H9 (cell line): ENCODE measurements around the gene NUP214. TPM values are rescaled to one million over a fixed set of nuclear protein-coding genes. Genes with fewer than 3 reads are reported as not detected.

Experiments used
- DNase-seq: peaks from one replicate; pipeline ENCODE4 v3.0.0-alpha.2; 2017
- H2AFZ ChIP-seq: one replicate; pipeline ENCODE4 v1.6.1; 2013; ENCODE audit warnings: mild to moderate bottlenecking, low read length, control low read depth, moderate library complexity
- H2AK5ac ChIP-seq: 2 replicates; pipeline ENCODE4 v1.6.1; 2013; ENCODE audit warnings: low read length, control low read depth, mixed read lengths; ENCODE audit not compliant: insufficient read length
- H2BK120ac ChIP-seq: one replicate; pipeline ENCODE4 v1.6.1; 2013; ENCODE audit warnings: low read depth, mild to moderate bottlenecking, low read length, control low read depth, inconsistent platforms; ENCODE audit not compliant: poor library complexity, severe bottlenecking
- H2BK12ac ChIP-seq: 2 replicates; pipeline ENCODE4 v1.6.1; 2013; ENCODE audit warnings: low read length, control low read depth, mixed read lengths, low read depth; ENCODE audit not compliant: insufficient read length
- H2BK15ac ChIP-seq: 2 replicates; pipeline ENCODE4 v1.6.1; 2013; ENCODE audit warnings: low read depth, low read length, control low read depth
- H2BK20ac ChIP-seq: one replicate; pipeline ENCODE4 v1.6.1; 2013; ENCODE audit warnings: low read depth, mild to moderate bottlenecking, low read length, control low read depth, inconsistent platforms; ENCODE audit not compliant: poor library complexity, severe bottlenecking
- H2BK5ac ChIP-seq: 2 replicates; pipeline ENCODE4 v1.6.1; 2013; ENCODE audit warnings: low read length, control low read depth, mixed read lengths; ENCODE audit not compliant: insufficient read length
- H3K14ac ChIP-seq: 2 replicates; pipeline ENCODE4 v1.6.1; 2013; ENCODE audit warnings: low read length, control low read depth; ENCODE audit not compliant: insufficient read depth
- H3K18ac ChIP-seq: 2 replicates; pipeline ENCODE4 v1.6.1; 2013; ENCODE audit warnings: low read depth, mild to moderate bottlenecking, mixed read lengths, low read length, control low read depth; ENCODE audit not compliant: insufficient read length
- H3K23ac ChIP-seq: 2 replicates; pipeline ENCODE4 v1.6.1; 2013; ENCODE audit warnings: low read length, control low read depth, mixed read lengths, low read depth; ENCODE audit not compliant: insufficient read length
- H3K23me2 ChIP-seq: 2 replicates; pipeline ENCODE4 v1.6.1; 2013; ENCODE audit warnings: low read depth, mild to moderate bottlenecking, mixed read lengths, low read length, control low read depth; ENCODE audit not compliant: insufficient read length, poor library complexity, severe bottlenecking
- H3K27ac ChIP-seq: 2 replicates; pipeline ENCODE4 v1.5.1; 2013; ENCODE audit warnings: low read length, control low read depth, mixed read lengths, low read depth; ENCODE audit not compliant: insufficient read length
- H3K27me3 ChIP-seq: 2 replicates; pipeline ENCODE4 v1.6.1; 2013; ENCODE audit warnings: low read length, control low read depth, inconsistent platforms; ENCODE audit not compliant: insufficient read depth
- H3K4ac ChIP-seq: 2 replicates; pipeline ENCODE4 v1.6.1; 2013; ENCODE audit warnings: low read depth, mild to moderate bottlenecking, control low read depth, inconsistent platforms, low read length, moderate library complexity
- H3K4me1 ChIP-seq: 2 replicates; pipeline ENCODE4 v1.6.1; 2013; ENCODE audit warnings: low read length, control low read depth, inconsistent platforms; ENCODE audit not compliant: insufficient read depth
- H3K4me2 ChIP-seq: 2 replicates; pipeline ENCODE4 v1.6.1; 2013; ENCODE audit warnings: low read length, control low read depth, mixed read lengths; ENCODE audit not compliant: insufficient read length, insufficient read depth
- H3K56ac ChIP-seq: 2 replicates; pipeline ENCODE4 v1.6.1; 2013; ENCODE audit warnings: low read depth, mild to moderate bottlenecking, mixed read lengths, low read length, control low read depth; ENCODE audit not compliant: insufficient read length
- H3K79me1 ChIP-seq: 2 replicates; pipeline ENCODE4 v1.6.1; 2013; ENCODE audit warnings: low read depth, mild to moderate bottlenecking, moderate library complexity, low read length, control low read depth, inconsistent platforms; ENCODE audit not compliant: insufficient read depth, poor library complexity, severe bottlenecking
- H3K79me2 ChIP-seq: 2 replicates; pipeline ENCODE4 v1.6.1; 2013; ENCODE audit warnings: low read length, control low read depth, inconsistent platforms; ENCODE audit not compliant: insufficient read depth
- H3K9ac ChIP-seq: 2 replicates; pipeline ENCODE4 v1.6.1; 2013; ENCODE audit warnings: low read length, control low read depth, mixed read lengths; ENCODE audit not compliant: insufficient read length; ENCODE audit errors: extremely low read depth
- H3K9me3 ChIP-seq: one replicate; pipeline ENCODE4 v1.6.1; 2013; ENCODE audit warnings: low read depth, low read length, inconsistent platforms; ENCODE audit not compliant: control insufficient read depth
- H3T11ph ChIP-seq: one replicate; pipeline ENCODE4 v1.6.1; 2013; ENCODE audit warnings: mild to moderate bottlenecking, low read length, control low read depth, inconsistent platforms
- H4K20me1 ChIP-seq: one replicate; pipeline ENCODE4 v1.6.1; 2013; ENCODE audit not compliant: control insufficient read depth, insufficient read length, insufficient read depth
- H4K5ac ChIP-seq: 2 replicates; pipeline ENCODE4 v1.6.1; 2013; ENCODE audit warnings: low read depth, mild to moderate bottlenecking, mixed read lengths, low read length, control low read depth; ENCODE audit not compliant: insufficient read length
- H4K8ac ChIP-seq: replicated peaks from 2 replicates; pipeline ENCODE4 v1.6.1; 2013; ENCODE audit warnings: low read length, control low read depth, mixed read lengths, low read depth; ENCODE audit not compliant: insufficient read length
- H4K91ac ChIP-seq: 2 replicates; pipeline ENCODE4 v1.6.1; 2013; ENCODE audit warnings: low read depth, mild to moderate bottlenecking, moderate library complexity, mixed read lengths, low read length, control low read depth; ENCODE audit not compliant: insufficient read length
- H3K27ac Mint-ChIP-seq, 3 experiments: 2 replicates in 2 of 3; 3 replicates in 1 of 3; pipeline ENCODE4 v1.8.0; 2020 to 2021; ENCODE audit warnings: mixed read lengths in 3 of 3, mild to moderate bottlenecking in 1 of 3, moderate library complexity in 1 of 3
- H3K27me3 Mint-ChIP-seq: 2 replicates; pipeline ENCODE4 v1.8.0; 2021; ENCODE audit warnings: low read depth, mild to moderate bottlenecking, moderate library complexity, mixed read lengths
- H3K36me3 Mint-ChIP-seq, 3 experiments: 2 replicates in 2 of 3; 3 replicates in 1 of 3; pipeline ENCODE4 v1.8.0; 2020 to 2021; ENCODE audit warnings: low read depth in 3 of 3, mixed read lengths in 3 of 3; ENCODE audit not compliant: insufficient read depth in 1 of 3
- H3K4me1 Mint-ChIP-seq, 2 experiments: 2 replicates each; pipeline ENCODE4 v1.8.0; 2020; ENCODE audit warnings: mixed read lengths in 2 of 2
- H3K4me3 Mint-ChIP-seq, 2 experiments: 2 replicates in 1 of 2; 3 replicates in 1 of 2; pipeline ENCODE4 v1.8.0; 2020 to 2021; ENCODE audit warnings: mild to moderate bottlenecking in 2 of 2, mixed read lengths in 2 of 2, moderate library complexity in 1 of 2
- H3K9me3 Mint-ChIP-seq, 2 experiments: 2 replicates in 1 of 2; 3 replicates in 1 of 2; pipeline ENCODE4 v1.8.0; 2020; ENCODE audit warnings: mild to moderate bottlenecking in 2 of 2, mixed read lengths in 2 of 2, moderate library complexity in 1 of 2
- WGBS: extraction: QIAGEN DNeasy Blood & Tissue Kit; methylation state at CpG from one replicate; pipeline ENCODE4 v1.1.7; 2013; ENCODE audit warnings: missing lambda C conversion rate, low lambda C conversion rate, mixed read lengths; ENCODE audit not compliant: insufficient read length; ENCODE audit errors: extremely low coverage; 5-methylcytosine and 5-hydroxymethylcytosine counted together
- total RNA-seq: library from RNA; stranded (reverse); gene quantifications from 2 replicates; pipeline ENCODE4 v1.2.1, GENCODE V29; 2021
- TF ChIP-seq, protein P1 (sequence below): fragments of 200-600 bp; sonication (generic); conservative IDR thresholded peaks from 3 replicates; pipeline ENCODE4 v1.8.0; 2021; ENCODE audit warnings: antibody characterized with exemption, mild to moderate bottlenecking

The NUP214 gene
- total RNA-seq, 1 experiment from 2014 or later: 53.8 TPM

DNA sequence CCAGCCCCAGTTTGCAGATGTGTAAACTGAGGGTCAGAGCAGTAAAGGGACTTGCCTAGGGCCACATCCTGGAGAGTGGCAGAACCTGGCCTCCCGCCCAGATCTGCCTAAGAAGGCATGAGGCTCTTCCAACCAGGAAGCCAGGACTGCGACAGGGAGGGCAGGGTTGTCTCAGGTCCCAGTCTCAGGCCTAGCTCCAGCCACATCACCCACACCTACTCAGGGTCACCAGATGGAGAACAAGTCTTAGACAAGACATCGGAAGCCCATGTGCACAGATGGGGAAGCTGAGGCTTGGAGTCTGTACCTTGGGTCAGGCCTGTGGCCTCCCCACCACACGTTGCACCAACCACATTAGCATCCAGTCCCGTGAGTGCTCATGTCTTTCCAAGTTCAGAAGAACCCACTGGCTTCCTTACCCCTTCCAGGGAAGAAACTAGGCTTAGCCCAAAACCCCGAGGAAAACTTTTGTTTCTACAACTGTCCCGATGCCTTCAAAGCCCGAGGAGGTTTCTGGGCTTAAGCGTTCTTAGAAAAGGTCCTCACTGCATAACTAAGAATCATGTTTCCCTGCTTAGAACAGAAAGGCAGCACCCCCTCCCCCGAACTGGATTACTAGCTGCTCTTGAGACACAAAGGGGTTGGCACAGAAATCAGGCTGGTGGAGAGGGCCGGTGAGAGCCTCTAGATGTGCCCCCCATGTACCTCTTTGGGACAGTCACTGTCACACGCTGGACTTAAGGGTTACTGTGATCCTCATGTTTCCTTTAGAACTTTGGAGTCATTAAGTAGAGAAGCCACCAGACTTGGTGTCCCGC lies 148.7 kb downstream of the NUP214 start:
- H3K23me2 ChIP-seq: peaks cover 6% of the 10 kb centered on the region
- H2BK20ac ChIP-seq: no peak overlapping the region
- no CpG with 5 or more reads among the region's 13 CpGs for WGBS
- Mint-ChIP-seq H3K36me3 (no peaks in the 10 kb centered on the region), H3K4me3 (peak overlapping the region in 1 of 2 experiments; percentile 46; a peak in 2 of 5 replicates), H3K27me3 (peaks cover 22% of the 10 kb centered on the region), H3K9me3 (no peaks in the 10 kb centered on the region), H3K27ac (peak overlapping the region in 1 of 3 experiments; percentile 44; a peak in 1 of 7 replicates), H3K4me1 (peaks cover 28 to 48% of the 10 kb centered on the region in 2 experiments)
- DNase-seq: no peak
- H3T11ph ChIP-seq: no peak overlapping the region
- no peak overlapping the region for H2BK15ac ChIP-seq
- no peaks in the 10 kb centered on the region for H3K79me1 ChIP-seq
- H3K27ac ChIP-seq: no peak overlapping the region
- H2BK12ac ChIP-seq: no peak overlapping the region
- no peak overlapping the region for H2AFZ ChIP-seq
- H2BK120ac ChIP-seq: no peak overlapping the region
- H2BK5ac ChIP-seq: no peak overlapping the region
- H3K18ac ChIP-seq: no peak overlapping the region
- no peak overlapping the region for H3K9ac ChIP-seq
- H3K56ac ChIP-seq: no peak overlapping the region
- TF ChIP-seq, protein P1, sequence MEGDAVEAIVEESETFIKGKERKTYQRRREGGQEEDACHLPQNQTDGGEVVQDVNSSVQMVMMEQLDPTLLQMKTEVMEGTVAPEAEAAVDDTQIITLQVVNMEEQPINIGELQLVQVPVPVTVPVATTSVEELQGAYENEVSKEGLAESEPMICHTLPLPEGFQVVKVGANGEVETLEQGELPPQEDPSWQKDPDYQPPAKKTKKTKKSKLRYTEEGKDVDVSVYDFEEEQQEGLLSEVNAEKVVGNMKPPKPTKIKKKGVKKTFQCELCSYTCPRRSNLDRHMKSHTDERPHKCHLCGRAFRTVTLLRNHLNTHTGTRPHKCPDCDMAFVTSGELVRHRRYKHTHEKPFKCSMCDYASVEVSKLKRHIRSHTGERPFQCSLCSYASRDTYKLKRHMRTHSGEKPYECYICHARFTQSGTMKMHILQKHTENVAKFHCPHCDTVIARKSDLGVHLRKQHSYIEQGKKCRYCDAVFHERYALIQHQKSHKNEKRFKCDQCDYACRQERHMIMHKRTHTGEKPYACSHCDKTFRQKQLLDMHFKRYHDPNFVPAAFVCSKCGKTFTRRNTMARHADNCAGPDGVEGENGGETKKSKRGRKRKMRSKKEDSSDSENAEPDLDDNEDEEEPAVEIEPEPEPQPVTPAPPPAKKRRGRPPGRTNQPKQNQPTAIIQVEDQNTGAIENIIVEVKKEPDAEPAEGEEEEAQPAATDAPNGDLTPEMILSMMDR: no peak
- H3K14ac ChIP-seq: no peak overlapping the region; the same call in 1 of the 2 replicates
- no peak overlapping the region for H3K23ac ChIP-seq
- H3K4ac ChIP-seq: no peak overlapping the region
- H3K4me2 ChIP-seq: no peak overlapping the region
- no peaks in the 10 kb centered on the region for H4K20me1 ChIP-seq
- H3K4me1 ChIP-seq: peaks cover 3% of the 10 kb centered on the region; the same call in 1 of the 2 replicates
- H3K79me2 ChIP-seq: no peaks in the 10 kb centered on the region
- peaks cover 6% of the 10 kb centered on the region; the same call in 1 of the 2 replicates for H3K27me3 ChIP-seq
- no peak overlapping the region for H4K5ac ChIP-seq
- H4K91ac ChIP-seq: no peak overlapping the region
- no peak overlapping the region for H2AK5ac ChIP-seq
- H3K9me3 ChIP-seq: no peaks in the 10 kb centered on the region
- no peak overlapping the region for H4K8ac ChIP-seq
